ENCODE results near the gene PECR. TPM values are rescaled to one million over a fixed set of nuclear protein-coding genes. Genes with fewer than 3 reads are reported as not detected.

Gene PECR
- total and polyA plus RNA-seq, 4 donors, result 31.8 to 152 (median 65.5) TPM

- Histone ChIP-seq H3K27ac (ENCODE audit: low read depth in 1 of 2, low read length in 2 of 2) (no peak overlapping the region), H3K36me3 (ENCODE audit: control insufficient read depth in 4 of 4, insufficient read depth in 3 of 4, low read depth in 1 of 4, low read length in 3 of 4) (peaks cover 13 to 48% (median 30%) of the 10 kb centered on the region in 4 donors), H3K4me1 (ENCODE audit: control insufficient read depth in 4 of 4, insufficient read depth in 4 of 4, low read length in 3 of 4) (peaks cover 7 to 30% (median 21%) of the 10 kb centered on the region in 4 donors), H3K9ac (ENCODE audit: low read depth in 1 of 2, low read length in 2 of 2) (no peak overlapping the region), H3K27me3 (ENCODE audit: control insufficient read depth in 4 of 4, insufficient read depth in 4 of 4, low read length in 3 of 4) (no peaks in the 10 kb centered on the region), H3K9me3 (ENCODE audit: control insufficient read depth in 4 of 4, low read length in 3 of 4) (no peaks in the 10 kb centered on the region), H3K4me3 (ENCODE audit: low read depth in 1 of 3, low read length in 3 of 3) (no peak overlapping the region)
- no peak for DNase-seq (ENCODE audit: low spot score)
- WGBS, result 88% methylated on average over 1 of the region's 1 CpG
- TF ChIP-seq FOXA2 (IDR thresholded peaks at IDR 0.05), result peak; percentile 66
- peak; percentile 37 for TF ChIP-seq YY1 (IDR thresholded peaks at IDR 0.05)
- peak; percentile 22 to 39 for TF ChIP-seq RXRA (IDR thresholded peaks at IDR 0.05)
- TF ChIP-seq FOXA1 (IDR thresholded peaks at IDR 0.05), result peak; percentile 41
- no peak for TF ChIP-seq ZBTB33 (IDR thresholded peaks at IDR 0.05)
- TF ChIP-seq RAD21 (IDR thresholded peaks at IDR 0.05), result peak in 1 of 2 donors; percentile 15
- TF ChIP-seq ATF3 (IDR thresholded peaks at IDR 0.05), result no peak
- TF ChIP-seq HNF4A (conservative IDR thresholded peaks at IDR 0.05), result peak; percentile 22 to 40
These were observed 36.9 kb upstream of the PECR start for GRCh38 chr2:216118474-216118873.

- Histone ChIP-seq H3K4me1 (ENCODE audit: control insufficient read depth in 4 of 4, insufficient read depth in 4 of 4, low read length in 3 of 4) (peaks cover 7 to 29% (median 21%) of the 10 kb centered on the region in 4 donors), H3K36me3 (ENCODE audit: control insufficient read depth in 4 of 4, insufficient read depth in 3 of 4, low read depth in 1 of 4, low read length in 3 of 4) (peaks cover 10 to 50% (median 33%) of the 10 kb centered on the region in 4 donors), H3K4me3 (ENCODE audit: low read depth in 1 of 3, low read length in 3 of 3) (no peak overlapping the region), H3K27me3 (ENCODE audit: control insufficient read depth in 4 of 4, insufficient read depth in 4 of 4, low read length in 3 of 4) (no peaks in the 10 kb centered on the region), H3K9ac (ENCODE audit: low read depth in 1 of 2, low read length in 2 of 2) (no peak overlapping the region), H3K9me3 (ENCODE audit: control insufficient read depth in 4 of 4, low read length in 3 of 4) (no peaks in the 10 kb centered on the region), H3K27ac (ENCODE audit: low read depth in 1 of 2, low read length in 2 of 2) (no peak overlapping the region)
- DNase-seq (ENCODE audit: low spot score), result no peak
- WGBS, result 85% methylated on average over 4 of the region's 4 CpGs
- TF ChIP-seq RAD21 (IDR thresholded peaks at IDR 0.05), result no peak
- TF ChIP-seq HNF4A (conservative IDR thresholded peaks at IDR 0.05), result no peak
- TF ChIP-seq RXRA (IDR thresholded peaks at IDR 0.05), result no peak
These were observed 36.1 kb upstream of the PECR start for GRCh38 chr2:216117561-216118340.

GRCh38 chr2:216116418-216116817 is 34.8 kb upstream of the PECR start:
- Histone ChIP-seq H3K36me3 (ENCODE audit: control insufficient read depth in 4 of 4, insufficient read depth in 3 of 4, low read depth in 1 of 4, low read length in 3 of 4) (peaks cover 5 to 47% (median 27%) of the 10 kb centered on the region in 4 donors), H3K9ac (ENCODE audit: low read depth in 1 of 2, low read length in 2 of 2) (no peak overlapping the region), H3K4me1 (ENCODE audit: control insufficient read depth in 4 of 4, insufficient read depth in 4 of 4, low read length in 3 of 4) (peaks cover 7 to 33% (median 23%) of the 10 kb centered on the region in 4 donors), H3K4me3 (ENCODE audit: low read depth in 1 of 3, low read length in 3 of 3) (no peak overlapping the region), H3K27ac (ENCODE audit: low read depth in 1 of 2, low read length in 2 of 2) (no peak overlapping the region), H3K27me3 (ENCODE audit: control insufficient read depth in 4 of 4, insufficient read depth in 4 of 4, low read length in 3 of 4) (no peaks in the 10 kb centered on the region), H3K9me3 (ENCODE audit: control insufficient read depth in 4 of 4, low read length in 3 of 4) (no peaks in the 10 kb centered on the region)
- DNase-seq (ENCODE audit: low spot score), result no peak
- TF ChIP-seq TAF1 (conservative IDR thresholded peaks at IDR 0.05) (no peak), GABPA (IDR thresholded peaks at IDR 0.05 in 1 of 2, conservative IDR thresholded peaks at IDR 0.05 in 1 of 2) (no peak), RAD21 (IDR thresholded peaks at IDR 0.05) (no peak), HNF4A (conservative IDR thresholded peaks at IDR 0.05) (no peak), FOXA1 (IDR thresholded peaks at IDR 0.05) (no peak), REST (IDR thresholded peaks at IDR 0.05) (no peak), NR2F2 (IDR thresholded peaks at IDR 0.05) (no peak), JUND (IDR thresholded peaks at IDR 0.05) (no peak), RXRA (IDR thresholded peaks at IDR 0.05) (no peak), MAX (IDR thresholded peaks at IDR 0.05) (no peak), SP1 (IDR thresholded peaks at IDR 0.05) (no peak), EGR1 (IDR thresholded peaks at IDR 0.05; ENCODE audit: low read depth in 2 of 2) (no peak), YY1 (IDR thresholded peaks at IDR 0.05) (no peak), ZBTB33 (IDR thresholded peaks at IDR 0.05) (no peak)
- WGBS, result 97% methylated on average over 1 of the region's 1 CpG

All from liver (tissue), 9 donors.